ENCODE data around the gene ATRIP.

- TF ChIP-seq JUNB (IDR thresholded peaks at IDR 0.05) = no peak
- TF ChIP-seq, protein P1, sequence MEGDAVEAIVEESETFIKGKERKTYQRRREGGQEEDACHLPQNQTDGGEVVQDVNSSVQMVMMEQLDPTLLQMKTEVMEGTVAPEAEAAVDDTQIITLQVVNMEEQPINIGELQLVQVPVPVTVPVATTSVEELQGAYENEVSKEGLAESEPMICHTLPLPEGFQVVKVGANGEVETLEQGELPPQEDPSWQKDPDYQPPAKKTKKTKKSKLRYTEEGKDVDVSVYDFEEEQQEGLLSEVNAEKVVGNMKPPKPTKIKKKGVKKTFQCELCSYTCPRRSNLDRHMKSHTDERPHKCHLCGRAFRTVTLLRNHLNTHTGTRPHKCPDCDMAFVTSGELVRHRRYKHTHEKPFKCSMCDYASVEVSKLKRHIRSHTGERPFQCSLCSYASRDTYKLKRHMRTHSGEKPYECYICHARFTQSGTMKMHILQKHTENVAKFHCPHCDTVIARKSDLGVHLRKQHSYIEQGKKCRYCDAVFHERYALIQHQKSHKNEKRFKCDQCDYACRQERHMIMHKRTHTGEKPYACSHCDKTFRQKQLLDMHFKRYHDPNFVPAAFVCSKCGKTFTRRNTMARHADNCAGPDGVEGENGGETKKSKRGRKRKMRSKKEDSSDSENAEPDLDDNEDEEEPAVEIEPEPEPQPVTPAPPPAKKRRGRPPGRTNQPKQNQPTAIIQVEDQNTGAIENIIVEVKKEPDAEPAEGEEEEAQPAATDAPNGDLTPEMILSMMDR (IDR thresholded peaks at IDR 0.05 in 2 of 3, conservative IDR thresholded peaks at IDR 0.05 in 1 of 3; ENCODE audit: control insufficient read depth in 2 of 3, extremely low read depth in 1 of 3, insufficient read depth in 1 of 3, low read depth in 3 of 3, low read length in 3 of 3) = no peak
- TF ChIP-seq PAX8 (IDR thresholded peaks at IDR 0.05) = no peak
- TF ChIP-seq HDAC6 (IDR thresholded peaks at IDR 0.05; ENCODE audit: unreplicated experiment) = no peak
- TF ChIP-seq GABPA (IDR thresholded peaks at IDR 0.05; ENCODE audit: low read depth) = no peak
- TF ChIP-seq SUPT20H (IDR thresholded peaks at IDR 0.05; ENCODE audit: borderline replicate concordance, control insufficient read depth, low read depth, low read length) = no peak
Observed at GRCh38 chr3:48505146-48505545, 58.6 kb downstream of the ATRIP start.

All from GM12878 (cell line).